ENCODE results near the gene KLHL9. TPM values are rescaled to one million over a fixed set of nuclear protein-coding genes. Genes with fewer than 3 reads are reported as not detected.

The KLHL9 gene
- 17.4 and 18.2 TPM in 2 replicates for total RNA-seq (2021)
- long read RNA-seq, full-length matches to known transcripts, result 154 of 155 reads
- long read RNA-seq, partial matches to known transcripts, result 0 of 155 reads
- long read RNA-seq, other reads (novel, unspliced or antisense), result 1 of 155 reads

- H3K79me2 ChIP-seq (ENCODE audit: insufficient read depth, low read length), result peaks cover 26% of the 10 kb centered on the region; the same call in 1 of the 2 replicates
- Mint-ChIP-seq H3K27ac (peak within 1 kb of the TSS in 2 of 3 experiments; percentile 94 to 97; a peak in 5 of 7 replicates), H3K27me3 (ENCODE audit: low read depth) (peaks cover 13% of the 10 kb centered on the region), H3K4me3 (peak within 1 kb of the TSS; percentile 88 to 89), H3K36me3 (ENCODE audit: insufficient read depth in 1 of 3, low read depth in 3 of 3) (peaks cover 12 to 17% (median 16%) of the 10 kb centered on the region in 3 experiments; a peak in 6 of 7 replicates), H3K4me1 (peaks cover 29 to 30% of the 10 kb centered on the region in 2 experiments), H3K9me3 (no peaks in the 10 kb centered on the region; a peak in 1 of 5 replicates)
- H3K23me2 ChIP-seq (ENCODE audit: insufficient read length, low read depth, low read length, poor library complexity, severe bottlenecking), result no peaks in the 10 kb centered on the region
- no peak within 1 kb of the TSS for H4K8ac ChIP-seq (replicated peaks; ENCODE audit: insufficient read length, low read depth, low read length)
- no CpG with 5 or more reads among the region's 55 CpGs for WGBS (ENCODE audit: extremely low coverage, insufficient read length, low lambda C conversion rate)
- no peak within 1 kb of the TSS for H2BK15ac ChIP-seq (ENCODE audit: low read depth, low read length)
- no peak within 1 kb of the TSS for H3K4ac ChIP-seq (ENCODE audit: low read depth, low read length)
- H3K56ac ChIP-seq (ENCODE audit: insufficient read length, low read depth, low read length), result no peak within 1 kb of the TSS
- peak within 1 kb of the TSS; percentile 73 for H4K5ac ChIP-seq (ENCODE audit: insufficient read length, low read depth, low read length)
- H4K91ac ChIP-seq (ENCODE audit: insufficient read length, low read depth, low read length), result no peak within 1 kb of the TSS
- no peak for TF ChIP-seq CTCF (conservative IDR thresholded peaks at IDR 0.05)
- H4K20me1 ChIP-seq (ENCODE audit: control insufficient read depth, insufficient read depth, insufficient read length), result no peaks in the 10 kb centered on the region
- no peak within 1 kb of the TSS for H3T11ph ChIP-seq (ENCODE audit: low read length)
- no peaks in the 10 kb centered on the region for H3K27me3 ChIP-seq (ENCODE audit: insufficient read depth, low read length)
- no peak within 1 kb of the TSS for H2BK20ac ChIP-seq (ENCODE audit: low read depth, low read length, poor library complexity, severe bottlenecking)
- H2BK12ac ChIP-seq (ENCODE audit: insufficient read length, low read depth, low read length), result no peak within 1 kb of the TSS
- H3K9ac ChIP-seq (ENCODE audit: extremely low read depth, insufficient read length, low read length), result peak within 1 kb of the TSS; percentile 98
- peak within 1 kb of the TSS; percentile 66 for H3K4me2 ChIP-seq (ENCODE audit: insufficient read depth, insufficient read length, low read length)
- no peaks in the 10 kb centered on the region for H3K79me1 ChIP-seq (ENCODE audit: insufficient read depth, low read depth, low read length, poor library complexity, severe bottlenecking)
- H2BK120ac ChIP-seq (ENCODE audit: low read depth, low read length, poor library complexity, severe bottlenecking), result no peak within 1 kb of the TSS
- no peak within 1 kb of the TSS for H2BK5ac ChIP-seq (ENCODE audit: insufficient read length, low read length)
- H3K4me1 ChIP-seq (ENCODE audit: insufficient read depth, low read length), result peaks cover 4% of the 10 kb centered on the region; the same call in 1 of the 2 replicates
- no peak within 1 kb of the TSS for H3K27ac ChIP-seq (ENCODE audit: insufficient read length, low read depth, low read length)
- no peak within 1 kb of the TSS for H3K23ac ChIP-seq (ENCODE audit: insufficient read length, low read depth, low read length)
- peak within 1 kb of the TSS; percentile 89 for H3K18ac ChIP-seq (ENCODE audit: insufficient read length, low read depth, low read length)
- peak within 1 kb of the TSS; percentile 98 for H2AFZ ChIP-seq (ENCODE audit: low read length)
- no peaks in the 10 kb centered on the region for H3K9me3 ChIP-seq (ENCODE audit: control insufficient read depth, low read depth, low read length)
- no peak within 1 kb of the TSS for H2AK5ac ChIP-seq (ENCODE audit: insufficient read length, low read length)
- peak within 1 kb of the TSS; percentile 96 for H3K14ac ChIP-seq (ENCODE audit: insufficient read depth, low read length)
- DNase-seq, result peak; percentile 91
Observed at GRCh38 chr9:21334701-21335632, at the start of gene KLHL9. Gene KLHL9, minus strand, starts transcription at chr9:21335404. Its CDS starts 545 bp downstream, at chr9:21334859.
